K562 (cell line): Measurements from ENCODE around the gene KCNQ4. TPM values are rescaled to one million over a fixed set of nuclear protein-coding genes. Genes with fewer than 3 reads are reported as not detected.

Source experiments
- ATAC-seq: fragments of 200-7000 bp; cut with Tn5 transposase; 3 replicates; pipeline ENCODE4 v1.9.1; 2020; ENCODE audit warnings: moderate library complexity
- BruUV-seq: library from RNA; stranded (reverse); fragments of 400-500 nt; replicated peaks from 2 replicates; lab custom pipeline; 2021; lab: Mats Ljungman, UMichigan
- CTCF ChIA-PET: fragments of 300-600 bp; formaldehyde crosslinking; extraction: SDS; loops from one replicate; lab custom pipeline; 2021; ENCODE audit warnings: low intra/inter-chr PET ratio; lab: Yijun Ruan, JAX
- POLR2A ChIA-PET: fragments of 300-600, 350-650 bp; sonication (Branson Sonifier 250); formaldehyde crosslinking; extraction: SDS; loops from one replicate; lab custom pipeline; 2021; ENCODE audit warnings: antibody characterized with exemption, inconsistent platforms; lab: Yijun Ruan, JAX
- DNase-seq, 4 experiments: peaks; one replicate each; pipeline versions ENCODE4 v3.0.0 to v3.0.0-alpha.2; 2011 to 2018; ENCODE audit warnings: low spot score in 3 of 4, mixed read lengths in 3 of 4; ENCODE audit errors: extremely low read depth in 1 of 4
- FAIRE-seq: peaks from 2 replicates; lab custom pipeline; 2011; peaks lifted over from hg19 to GRCh38; lab: Jason Lieb, UNC
- H2AFZ ChIP-seq: 2 replicates; pipeline ENCODE4 v1.6.0; 2011; ENCODE audit warnings: low read depth, low read length, control low read depth, inconsistent platforms
- H3K27ac ChIP-seq: fragments of 200-600 bp; 3 replicates; pipeline ENCODE4 v1.8.0; 2011; ENCODE audit warnings: low read depth, mild to moderate bottlenecking, control low read depth, inconsistent platforms, low read length, moderate library complexity, mixed read lengths; ENCODE audit errors: extremely low read depth
- H3K27me3 ChIP-seq, 2 experiments: fragments of 300-600 bp in 1 of 2; 2 replicates in 1 of 2; 3 replicates in 1 of 2; pipeline versions ENCODE4 v1.6.0 to v1.8.0; 2011; ENCODE audit warnings: inconsistent platforms in 2 of 2, low read length in 2 of 2, mild to moderate bottlenecking in 1 of 2, mixed read lengths in 1 of 2, moderate library complexity in 1 of 2; ENCODE audit not compliant: control insufficient read depth in 2 of 2, insufficient read depth in 2 of 2
- H3K36me3 ChIP-seq: fragments of 300-600 bp; 3 replicates; pipeline ENCODE4 v1.8.0; 2011; ENCODE audit warnings: mild to moderate bottlenecking, low read length, inconsistent platforms; ENCODE audit not compliant: control insufficient read depth, insufficient read depth
- H3K4me1 ChIP-seq, 2 experiments: fragments of 200-600 bp in 1 of 2; replicated peaks in 1 of 2; 2 replicates in 1 of 2; 3 replicates in 1 of 2; pipeline versions ENCODE4 v1.5.1 to v1.8.0; 2011; ENCODE audit warnings: inconsistent platforms in 2 of 2, low read length in 2 of 2, mild to moderate bottlenecking in 1 of 2, mixed read lengths in 1 of 2, moderate library complexity in 1 of 2; ENCODE audit not compliant: control insufficient read depth in 2 of 2, insufficient read depth in 2 of 2
- H3K4me2 ChIP-seq: 2 replicates; pipeline ENCODE4 v1.6.1; 2011; ENCODE audit warnings: low read length, control low read depth, inconsistent platforms, mixed read lengths; ENCODE audit not compliant: insufficient read depth
- H3K4me3 ChIP-seq: fragments of 200-600 bp; sonication (generic), shearing (Covaris generic); 2 replicates; pipeline ENCODE4 v1.5.1; 2016; ENCODE audit warnings: control low read depth, inconsistent platforms
- H3K79me2 ChIP-seq: fragments of 200-600 bp; 3 replicates; pipeline ENCODE4 v1.8.0; 2011; ENCODE audit warnings: low read length, inconsistent platforms; ENCODE audit not compliant: control insufficient read depth, insufficient read depth
- H3K9ac ChIP-seq, 2 experiments: 2 replicates each; pipeline versions ENCODE4 v1.6.0 to v1.6.1; 2011; ENCODE audit warnings: low read depth in 2 of 2, low read length in 2 of 2, control low read depth in 1 of 2, inconsistent platforms in 1 of 2, mild to moderate bottlenecking in 1 of 2, mixed read lengths in 1 of 2; ENCODE audit not compliant: insufficient read depth in 1 of 2
- H3K9me1 ChIP-seq: one replicate; pipeline ENCODE4 v1.6.0; 2011; ENCODE audit warnings: inconsistent platforms, mild to moderate bottlenecking, low read length, moderate library complexity; ENCODE audit not compliant: control insufficient read depth, insufficient read depth
- H3K9me3 ChIP-seq: replicated peaks from 2 replicates; pipeline ENCODE4 v1.5.1; 2011; ENCODE audit warnings: low read depth, low read length, inconsistent platforms; ENCODE audit not compliant: control insufficient read depth, insufficient read depth
- H4K20me1 ChIP-seq: replicated peaks from 2 replicates; pipeline ENCODE4 v1.6.1; 2011; ENCODE audit warnings: low read length, inconsistent platforms, mixed read lengths; ENCODE audit not compliant: control insufficient read depth, insufficient read depth
- HNRNPL ChIP-seq: fragments of 200-400 bp; formaldehyde crosslinking; IDR thresholded peaks from 2 replicates; pipeline ENCODE4 v1.6.1; 2017; ENCODE audit warnings: low read depth, mild to moderate bottlenecking, low read length
- MECOM ChIP-seq: fragments of 250-450 bp; sonication (Bioruptor Pico); IDR thresholded peaks from 2 replicates; pipeline ENCODE4 v1.8.0; 2022; ENCODE audit warnings: inconsistent platforms
- MEF2A ChIP-seq: IDR thresholded peaks from 2 replicates; pipeline ENCODE4 v1.6.1; 2011; ENCODE audit warnings: low read depth, mild to moderate bottlenecking, low read length, moderate library complexity; ENCODE audit not compliant: control insufficient read depth
- RFX7 ChIP-seq: fragments of 250-450 bp; sonication (Bioruptor Pico); IDR thresholded peaks from 2 replicates; pipeline ENCODE4 v1.5.1; 2021; ENCODE audit warnings: mild to moderate bottlenecking
- SMAD4 ChIP-seq: fragments of 250-450 bp; sonication (Bioruptor Pico); conservative IDR thresholded peaks from 2 replicates; pipeline ENCODE4 v1.8.0; 2021; ENCODE audit warnings: inconsistent platforms, mild to moderate bottlenecking, moderate library complexity
- SNIP1 ChIP-seq: fragments of 450-650 bp; IDR thresholded peaks from 2 replicates; pipeline ENCODE4 v1.7.1; 2017; ENCODE audit warnings: low read depth, mild to moderate bottlenecking
- TCF15 ChIP-seq: fragments of 250-450 bp; sonication (Bioruptor Pico); IDR thresholded peaks from 2 replicates; pipeline ENCODE4 v1.8.0; 2022; ENCODE audit warnings: moderate library complexity, mild to moderate bottlenecking, inconsistent platforms
- ZHX1 ChIP-seq: fragments of 150-350 bp; conservative IDR thresholded peaks from 2 replicates; pipeline ENCODE4 v1.6.1; 2014; ENCODE audit warnings: low read length
- ZNF384 ChIP-seq: IDR thresholded peaks from 2 replicates; pipeline ENCODE4 v1.6.1; 2012; ENCODE audit warnings: low read depth, low read length, improper control_type of control experiment
- ZNF57 ChIP-seq: fragments of 450-650 bp; formaldehyde crosslinking; IDR thresholded peaks from 2 replicates; pipeline ENCODE4 v1.4.0; 2020; ENCODE audit warnings: mild to moderate bottlenecking, moderate library complexity
- WGBS: fragments of 100-300 bp; shearing (Covaris generic); methylation state at CpG from one replicate; pipeline ENCODE4 v1.1.6; 2016; ENCODE audit warnings: low coverage, mixed read lengths; ENCODE audit not compliant: insufficient coverage; ENCODE audit errors: missing lambda C conversion rate; 5-methylcytosine and 5-hydroxymethylcytosine counted together
- in situ Hi-C: fragments of 300-500 bp; cut with MboI; formaldehyde crosslinking; loops from 4 replicates; pipeline ENCODE4 v1.15.0; 2018; ENCODE audit warnings: inconsistent platforms, mixed read lengths
- intact Hi-C: fragments of 100-400 bp; cut with micrococcal nuclease; formaldehyde crosslinking; loops from 2 replicates; pipeline ENCODE4 v1.14.2; 2022
- polyA plus RNA-seq, 8 experiments: library from polyadenylated mRNA; depleted of rRNA in 4 of 8; stranded (reverse) in 5 of 8; unstranded in 3 of 8; fragments of >200 nt; fragmentation: Nextera tagmentation in 2 of 8; fragmentation: Illumina TruSeq in 1 of 8; extraction: Ambion mirVana in 2 of 8; extraction: Trizol in 1 of 8; gene quantifications; 2 replicates each; pipeline versions ENCODE4 v1.2.1 to v1.2.3, GENCODE V29; 2011 to 2014; ENCODE audit warnings: inconsistent platforms in 1 of 8, missing spikeins in 1 of 8
- total RNA-seq, 7 experiments: library from RNA; depleted of rRNA in 6 of 7; stranded (reverse); fragments of >200 nt in 6 of 7; fragmentation: Illumina TruSeq in 2 of 7; extraction: Trizol in 2 of 7; gene quantifications; 2 replicates each; pipeline versions ENCODE4 v1.2.1 to v1.2.3, GENCODE V29; 2011 to 2021; ENCODE audit warnings: low replicate concordance in 1 of 7

Gene KCNQ4
- total and polyA plus RNA-seq, 9 of the 15 experiments (the other 6 are each of a cell fraction or from before 2014, with no cell fraction given): 0.07 to 4.1 (median 0.79) TPM

- CTCF ChIA-PET: no interaction called here
- H3K4me2 ChIP-seq: no peak overlapping the region
- H3K9me3 ChIP-seq: no peaks in the 10 kb centered on the region
- no TSS peak for BruUV-seq
- H3K9me1 ChIP-seq: no peaks in the 10 kb centered on the region
- FAIRE-seq (no peak), ATAC-seq (no peak), DNase-seq (no peak)
- peaks cover 13% of the 10 kb centered on the region; the same call in 1 of the 3 replicates for H3K79me2 ChIP-seq
- no peak overlapping the region for H3K4me3 ChIP-seq
- H3K36me3 ChIP-seq: peaks cover 80% of the 10 kb centered on the region
- 0 out of 2 replicates have a peak, but pooled peaks cover 4% of the 10 kb centered on the region for H4K20me1 ChIP-seq
- H3K9ac ChIP-seq: no peak overlapping the region
- peaks cover 0 to 3% of the 10 kb centered on the region in 2 experiments; a peak in 1 of 5 replicates for H3K4me1 ChIP-seq
- TF ChIP-seq HNRNPL (no peak), TCF15 (no peak), ZNF57 (no peak), ZNF384 (no peak), ZHX1 (no peak), MEF2A (no peak), MECOM (no peak), RFX7 (CRISPR knock-in tag) (no peak), SNIP1 (no peak), SMAD4 (CRISPR knock-in tag) (no peak)
- TF ChIP-seq, all 486 proteins: peak for 0
- intact Hi-C loops: no loop called here
- POLR2A ChIA-PET: interaction anchor here (0.7 to 0.9 kb wide), 2 partner anchors 13 to 21 kb away, joined by 4 to 6 read pairs; no protein-coding TSS in a partner anchor
- in situ Hi-C loops: no loop called here
- H3K27me3 ChIP-seq: no peaks in the 10 kb centered on the region
- no peak overlapping the region for H2AFZ ChIP-seq
- 72% methylated on average over 5 of the region's 5 CpGs for WGBS
- no peak overlapping the region for H3K27ac ChIP-seq
These were observed 34.5 kb upstream of the KCNQ4 start for GRCh38 chr1:40748841-40749718.
